Measurements from ENCODE around the gene DEAF1.

The DEAF1 gene

DNA sequence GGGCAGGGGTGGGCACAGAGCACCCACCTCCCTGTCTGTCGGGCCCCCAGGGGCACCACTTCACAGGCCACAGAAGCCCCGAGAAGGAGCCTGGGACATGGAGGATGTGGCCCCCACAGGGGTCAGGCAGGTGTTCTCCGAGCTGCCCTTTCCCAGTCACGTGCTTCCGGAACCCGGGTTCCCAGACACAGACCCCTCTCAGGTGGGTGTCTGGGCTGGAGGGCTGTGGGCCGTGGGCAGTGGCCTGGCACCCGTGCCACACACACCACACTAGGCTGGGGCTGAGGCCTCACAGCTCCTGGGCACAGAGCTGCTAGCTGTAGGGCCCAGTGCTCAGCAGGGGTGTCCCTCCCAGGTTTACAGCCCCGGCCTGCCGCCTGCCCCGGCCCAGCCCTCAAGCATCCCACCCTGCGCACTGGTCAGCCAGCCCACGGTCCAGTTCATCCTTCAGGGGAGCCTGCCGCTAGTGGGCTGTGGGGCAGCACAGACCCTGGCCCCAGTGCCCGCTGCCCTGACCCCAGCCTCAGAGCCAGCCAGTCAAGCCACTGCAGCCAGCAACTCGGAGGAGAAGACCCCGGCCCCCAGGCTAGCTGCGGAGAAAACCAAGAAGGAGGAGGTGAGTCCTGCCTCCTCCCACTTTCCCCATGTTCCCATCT, 84.7 kb downstream of the DEAF1 start:
- no peak for DNase-seq (ENCODE audit: low read depth)

DNA sequence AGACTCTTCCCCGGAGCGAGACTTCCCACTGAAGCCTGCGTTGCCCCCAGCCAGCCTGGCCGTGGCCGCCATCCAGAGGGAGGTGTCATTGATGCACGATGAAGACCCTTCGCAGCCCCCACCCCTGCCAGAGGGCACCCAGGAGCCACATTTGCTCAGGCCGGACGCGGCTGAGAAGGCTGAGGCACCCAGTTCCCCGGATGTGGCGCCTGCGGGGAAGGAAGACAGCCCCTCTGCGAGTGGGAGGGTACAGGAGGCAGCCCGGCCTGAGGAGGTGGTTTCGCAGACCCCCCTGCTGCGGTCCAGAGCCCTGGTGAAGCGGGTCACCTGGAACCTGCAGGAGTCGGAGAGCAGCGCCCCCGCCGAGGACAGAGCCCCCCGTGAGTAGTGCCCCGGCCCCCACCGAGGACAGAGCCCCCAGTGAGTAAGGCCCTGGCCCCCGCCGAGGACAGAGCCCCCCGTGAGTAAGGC, 85.6 kb downstream of the DEAF1 start:
- no peak for DNase-seq (ENCODE audit: low read depth)

DNA sequence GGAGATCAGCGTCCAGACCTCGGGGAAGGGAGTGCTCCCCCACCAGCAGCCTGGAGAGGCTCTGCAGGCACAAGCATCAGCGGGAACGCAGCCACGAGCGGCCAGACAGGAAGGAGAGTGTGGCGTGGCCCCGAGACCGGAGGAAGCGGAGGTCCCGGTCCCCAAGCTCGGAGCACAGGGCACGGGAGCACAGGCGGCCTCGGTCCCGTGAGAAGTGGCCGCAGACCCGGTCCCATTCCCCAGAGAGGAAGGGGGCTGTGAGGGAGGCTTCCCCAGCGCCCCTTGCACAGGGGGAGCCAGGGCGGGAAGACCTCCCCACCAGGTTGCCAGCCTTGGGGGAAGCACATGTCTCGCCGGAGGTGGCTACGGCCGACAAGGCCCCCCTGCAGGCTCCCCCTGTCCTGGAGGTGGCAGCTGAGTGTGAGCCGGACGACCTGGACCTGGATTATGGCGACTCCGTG, 86.2 kb downstream of the DEAF1 start:
- no peak for DNase-seq (ENCODE audit: low read depth)

DNA sequence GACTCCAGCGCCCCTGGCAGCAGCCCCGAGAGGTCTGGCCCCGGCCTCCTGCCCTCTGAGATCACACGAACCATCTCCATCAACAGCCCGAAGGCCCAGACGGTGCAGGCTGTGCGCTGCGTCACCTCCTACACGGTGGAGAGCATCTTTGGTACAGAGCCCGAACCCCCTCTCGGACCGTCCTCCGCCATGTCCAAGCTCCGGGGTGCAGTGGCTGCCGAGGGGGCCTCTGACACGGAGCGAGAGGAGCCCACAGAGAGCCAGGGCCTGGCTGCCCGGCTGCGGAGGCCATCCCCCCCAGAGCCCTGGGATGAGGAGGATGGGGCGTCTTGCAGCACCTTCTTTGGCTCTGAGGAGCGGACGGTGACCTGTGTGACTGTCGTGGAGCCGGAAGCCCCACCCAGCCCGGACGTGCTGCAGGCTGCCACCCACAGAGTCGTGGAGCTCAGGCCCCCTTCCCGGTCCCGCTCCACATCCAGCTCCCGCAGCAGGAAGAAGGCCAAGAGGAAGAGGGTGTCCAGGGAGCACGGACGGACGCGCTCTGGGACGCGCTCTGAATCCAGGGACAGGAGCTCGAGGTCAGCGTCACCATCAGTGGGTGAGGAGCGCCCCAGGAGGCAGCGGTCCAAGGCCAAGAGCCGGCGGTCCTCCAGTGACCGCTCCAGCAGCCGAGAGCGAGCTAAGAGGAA, 86.9 kb downstream of the DEAF1 start:
- DNase-seq (ENCODE audit: low read depth): no peak

DNA sequence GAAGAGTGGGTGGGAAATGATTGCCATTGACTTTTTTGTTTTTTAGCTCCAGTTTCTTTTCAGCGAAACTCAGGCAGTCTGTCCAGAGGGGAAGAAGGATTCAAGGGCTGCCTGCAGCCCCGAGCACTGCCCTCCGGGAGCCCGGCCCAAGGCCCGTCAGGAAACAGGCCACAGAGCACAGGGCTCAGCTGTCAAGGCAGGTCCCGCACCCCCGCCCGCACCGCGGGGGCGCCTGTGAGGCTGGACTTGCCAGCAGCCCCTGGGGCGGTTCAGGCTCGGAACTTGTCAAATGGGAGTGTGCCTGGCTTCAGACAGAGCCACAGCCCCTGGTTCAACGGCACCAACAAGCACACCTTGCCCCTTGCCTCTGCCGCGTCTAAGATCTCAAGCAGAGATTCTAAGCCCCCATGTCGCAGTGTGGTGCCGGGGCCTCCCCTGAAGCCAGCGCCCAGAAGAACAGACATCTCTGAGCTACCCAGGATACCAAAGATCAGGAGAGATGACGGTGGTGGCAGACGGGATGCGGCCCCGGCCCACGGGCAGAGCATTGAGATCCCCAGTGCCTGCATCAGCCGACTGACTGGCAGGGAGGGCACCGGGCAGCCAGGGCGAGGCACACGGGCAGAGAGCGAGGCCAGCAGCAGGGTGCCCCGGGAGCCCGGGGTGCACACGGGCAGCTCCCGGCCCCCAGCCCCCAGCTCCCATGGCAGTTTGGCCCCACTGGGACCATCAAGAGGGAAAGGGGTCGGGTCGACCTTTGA, 87.8 kb downstream of the DEAF1 start:
- DNase-seq (ENCODE audit: low read depth): no peak

DNA sequence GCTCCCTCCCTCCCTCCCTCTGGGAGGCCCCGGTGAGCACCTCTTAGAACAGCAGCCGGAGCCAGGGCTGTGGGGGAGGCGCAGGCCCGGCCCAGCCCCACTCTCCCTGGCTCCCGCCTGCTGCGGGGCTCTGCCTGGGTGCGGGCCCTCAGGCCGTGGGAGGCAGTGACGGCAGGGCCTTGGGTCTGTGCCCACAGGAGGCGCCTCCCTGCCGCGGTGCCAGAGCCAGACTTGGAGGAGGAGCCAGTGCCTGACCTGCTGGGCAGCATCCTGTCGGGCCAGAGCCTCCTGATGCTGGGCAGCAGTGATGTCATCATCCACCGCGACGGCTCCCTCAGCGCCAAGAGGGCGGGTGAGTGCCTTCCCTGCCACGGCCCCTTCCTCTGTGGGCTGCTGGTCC, 88.8 kb downstream of the DEAF1 start:
- DNase-seq (ENCODE audit: low read depth): no peak

DNA sequence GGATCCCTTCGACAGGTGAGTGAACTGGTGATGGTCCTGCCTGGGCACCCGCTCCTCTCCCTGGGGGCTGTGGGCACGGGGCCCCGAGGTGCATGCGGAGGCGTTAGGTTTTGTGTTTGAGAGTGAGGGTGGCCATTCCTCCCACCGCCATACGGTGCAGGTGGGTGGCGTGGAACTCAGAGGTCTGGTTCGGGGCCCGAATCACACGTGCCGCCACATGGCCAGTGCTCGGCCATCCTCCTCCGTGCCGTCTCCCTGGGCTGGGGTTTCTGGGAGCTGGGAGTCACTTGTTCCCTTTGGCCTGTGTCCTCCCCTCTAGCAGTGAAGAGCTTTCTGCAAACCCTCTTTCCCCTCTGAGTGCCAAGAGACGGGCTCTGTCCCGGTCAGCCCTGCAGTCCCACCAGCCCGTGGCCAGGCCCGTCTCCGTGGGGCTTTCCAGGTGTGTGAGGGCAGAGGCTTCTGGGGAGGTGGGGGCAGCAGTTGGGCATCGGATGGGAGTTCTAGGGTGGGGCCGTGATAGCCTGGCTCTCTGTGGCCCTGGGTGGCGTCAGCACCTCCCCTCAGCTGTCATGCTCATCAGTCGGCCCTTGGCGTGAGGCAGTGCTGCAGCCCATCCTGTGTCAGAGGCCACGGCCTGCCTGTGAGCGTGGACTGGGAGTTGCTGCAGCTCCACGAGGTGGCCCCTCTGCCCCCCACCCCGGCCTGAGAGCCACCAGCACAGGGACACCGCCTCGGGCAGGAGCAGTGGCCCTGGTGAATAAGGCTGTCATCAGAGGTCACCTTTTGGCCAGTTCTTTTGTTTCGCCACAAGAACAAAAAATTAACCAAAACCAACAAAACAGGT, 89.5 kb downstream of the DEAF1 start:
- DNase-seq (ENCODE audit: low read depth): no peak

DNA sequence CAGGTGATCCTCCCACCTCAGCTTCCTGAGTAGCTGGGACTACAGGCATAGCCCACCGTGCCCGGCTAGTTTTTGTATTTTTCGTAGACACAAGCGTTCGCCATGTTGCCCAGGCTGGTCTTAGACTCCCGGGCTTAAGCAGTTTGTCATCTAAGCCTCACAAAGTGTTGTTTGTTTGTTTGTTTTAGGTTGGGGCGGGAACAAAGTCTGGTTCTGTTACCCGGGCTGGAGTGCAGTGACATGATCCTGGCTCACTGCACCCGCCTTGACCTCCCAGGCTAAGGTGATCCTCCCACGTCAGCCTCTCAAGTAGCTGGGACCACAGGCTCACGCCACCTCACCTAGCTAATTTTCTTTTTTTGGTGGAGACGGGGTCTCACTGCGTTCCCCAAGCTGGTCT, 91.9 kb downstream of the DEAF1 start:
- DNase-seq (ENCODE audit: low read depth): no peak

DNA sequence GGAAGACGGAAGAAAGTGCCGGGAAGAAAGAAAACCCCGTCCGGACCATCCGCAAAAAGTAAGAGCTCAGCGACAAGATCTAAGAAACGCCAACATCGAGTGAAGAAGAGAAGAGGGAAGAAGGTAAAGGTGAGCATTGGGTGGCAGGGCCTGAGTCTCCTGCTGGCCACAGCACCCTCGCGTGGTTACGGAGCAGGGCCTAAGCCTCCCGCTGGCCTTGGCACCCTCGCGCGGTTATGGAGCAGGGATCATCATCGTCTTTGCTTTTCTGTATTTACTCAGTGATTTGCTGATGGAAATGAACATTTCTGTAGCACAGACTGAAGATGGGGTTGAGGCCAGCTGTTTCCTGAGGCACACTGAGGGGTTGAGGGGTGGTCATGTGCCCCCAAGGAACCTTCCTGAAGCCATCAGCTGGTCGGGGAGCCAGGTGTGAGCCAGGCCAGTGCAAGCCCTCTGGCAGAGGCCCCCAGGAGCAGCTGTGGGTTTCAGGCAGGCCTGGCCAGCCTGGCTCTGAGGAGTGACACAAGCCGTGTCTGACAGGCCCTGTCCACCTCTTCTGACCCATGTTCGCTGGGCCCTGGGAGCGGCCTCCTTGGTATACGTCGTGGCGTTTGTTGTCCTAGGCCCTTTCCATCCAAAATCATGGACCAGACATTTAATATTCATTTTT, 93.3 kb downstream of the DEAF1 start:
- no peak for DNase-seq (ENCODE audit: low read depth)

DNA sequence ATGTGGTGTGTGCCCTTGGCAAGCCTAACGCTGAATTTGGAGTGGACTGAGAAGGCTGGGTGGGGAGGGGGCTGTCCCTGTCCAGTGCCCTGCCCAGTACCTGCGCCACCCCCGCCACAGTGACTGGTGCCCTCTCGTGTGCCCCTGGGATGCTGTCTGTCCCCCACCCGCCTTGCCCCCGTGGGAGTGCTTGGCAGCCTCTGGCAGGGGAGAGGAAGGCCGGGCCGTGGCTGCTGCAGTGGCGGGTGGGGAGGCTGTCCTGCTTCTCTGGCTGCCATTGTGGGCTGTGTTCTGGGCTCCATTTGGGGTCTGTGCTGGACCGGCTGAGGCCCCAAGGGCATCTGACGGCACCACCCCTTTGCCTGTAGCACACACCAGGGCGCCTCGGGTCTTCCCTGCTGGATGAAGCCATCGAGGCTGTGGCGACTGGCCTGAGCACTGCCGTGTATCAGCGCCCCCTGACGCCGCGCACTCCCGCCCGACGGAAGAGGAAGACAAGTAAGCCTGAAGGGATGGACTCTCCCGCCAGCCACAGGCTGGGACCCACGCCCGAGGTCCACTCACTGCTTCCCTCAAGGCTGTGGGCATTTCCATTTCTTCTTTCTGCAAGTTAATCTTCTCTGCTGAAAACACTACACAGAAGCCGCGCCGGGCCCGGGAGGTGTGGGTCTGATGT, 96.9 kb downstream of the DEAF1 start:
- DNase-seq (ENCODE audit: low read depth): no peak

DNA sequence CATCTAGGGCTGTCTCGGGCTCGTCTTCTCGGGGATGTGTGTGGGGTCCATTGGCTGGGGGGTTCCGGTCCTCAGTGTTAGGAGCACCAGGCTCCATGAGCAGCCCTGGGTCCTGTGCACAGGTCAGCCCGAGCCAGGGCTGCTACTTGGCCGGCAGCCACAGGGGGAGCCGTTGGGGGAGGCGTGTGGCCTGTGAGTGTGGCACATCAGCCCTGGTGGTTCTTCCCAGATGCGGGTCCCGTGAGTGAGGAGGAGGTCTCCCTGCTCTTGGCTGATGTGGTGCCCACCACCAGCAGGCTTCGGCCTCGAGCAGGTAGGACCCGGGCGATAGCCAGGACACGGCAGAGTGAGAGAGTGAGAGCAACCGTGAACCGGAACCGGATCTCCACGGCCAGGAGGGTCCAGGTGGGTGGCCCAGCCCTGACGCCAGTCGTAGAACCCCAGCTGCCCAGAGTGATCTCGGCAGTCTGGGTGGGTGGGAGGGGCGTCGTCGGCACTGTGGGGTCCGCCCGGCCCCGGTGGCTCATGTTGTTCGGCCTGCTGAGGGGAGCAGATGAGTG, 97.8 kb downstream of the DEAF1 start:
- no peak for DNase-seq (ENCODE audit: low read depth)

DNA sequence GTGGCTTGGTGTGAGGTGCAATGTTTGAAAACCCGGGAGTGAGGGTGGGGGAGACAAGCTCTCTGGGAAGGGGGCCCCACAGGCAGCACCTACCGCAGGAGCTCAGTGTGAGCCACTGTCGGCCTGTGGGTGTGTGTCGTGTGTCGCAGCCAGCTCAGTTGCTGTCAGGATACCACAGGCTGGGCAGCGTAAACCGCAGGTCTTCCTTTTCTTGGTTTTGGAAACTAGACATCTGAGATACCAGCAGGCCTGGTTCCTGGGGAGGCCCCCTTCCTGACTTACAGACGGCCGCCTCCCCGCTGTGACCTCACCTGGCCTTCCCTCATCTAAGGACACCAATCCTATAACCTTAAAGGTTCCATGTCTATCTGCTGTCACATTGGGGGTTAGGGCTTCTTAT, 98.6 kb downstream of the DEAF1 start:
- no peak for DNase-seq (ENCODE audit: low read depth)

DNA sequence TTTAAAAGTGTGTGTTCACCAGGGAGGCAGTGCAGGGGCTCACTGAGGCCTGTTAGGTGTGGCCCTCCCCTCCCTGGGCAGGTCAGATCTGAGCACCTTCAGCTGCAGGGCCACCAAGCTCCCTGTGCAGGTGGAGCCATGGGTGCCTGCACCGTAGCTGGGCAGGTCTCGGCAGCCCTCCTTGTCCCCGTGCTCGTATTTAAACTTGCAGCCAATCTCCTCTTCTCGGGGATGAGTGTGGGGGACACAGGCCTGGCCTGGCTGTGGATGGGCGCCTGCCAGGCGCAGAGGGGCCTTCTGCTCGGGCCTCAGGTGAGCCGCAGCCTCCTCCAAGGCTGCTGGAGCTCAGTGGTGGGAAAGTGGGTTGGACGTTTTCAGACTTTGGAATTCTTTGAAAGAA, 99.6 kb downstream of the DEAF1 start:
- DNase-seq (ENCODE audit: low read depth): no peak
